GM19023 (cell line): Measurements from ENCODE around the gene RNGTT.
"Not testable (repeated sequence)": the region's sequence is repeated elsewhere in the genome, so short reads cannot be mapped to it uniquely, and the experiment has no call there.

ENCODE experiments used
- ATAC-seq: cut with Tn5 transposase; IDR thresholded peaks from one replicate; pipeline ENCODE4 v1.9.1; 2021; ENCODE audit warnings: mild to moderate bottlenecking, moderate library complexity; ENCODE audit not compliant: unreplicated experiment

RNGTT gene

GRCh38 chr6:88972504-88973423 lies 9.3 kb upstream of the RNGTT start:
- no peak for ATAC-seq

- ATAC-seq, result no peak
Measured at GRCh38 chr6:88970301-88970700, 6.9 kb upstream of the RNGTT start.

GRCh38 chr6:88969255-88969654 lies 5.8 kb upstream of the RNGTT start:
- ATAC-seq, result not testable (repeated sequence)

GRCh38 chr6:88967891-88968290 lies 4.5 kb upstream of the RNGTT start:
- no peak for ATAC-seq

- no peak for ATAC-seq
Measured at GRCh38 chr6:88965691-88966090, 2.3 kb upstream of the RNGTT start.

- no peak for ATAC-seq
Measured at GRCh38 chr6:88964509-88964908, 1.1 kb upstream of the RNGTT start.

- no peak for ATAC-seq
Measured at GRCh38 chr6:88958842-88959241, 4.6 kb downstream of the RNGTT start.

- no peak for ATAC-seq
Measured at GRCh38 chr6:88953550-88954386, 9.7 kb downstream of the RNGTT start.

- ATAC-seq, result no peak
Measured at GRCh38 chr6:88952065-88952704, 11.2 kb downstream of the RNGTT start.

- no peak for ATAC-seq
Measured at GRCh38 chr6:88945415-88946008, 17.9 kb downstream of the RNGTT start.

- ATAC-seq, result no peak
Measured at GRCh38 chr6:88933521-88933920, 29.9 kb downstream of the RNGTT start.

- not testable (repeated sequence) for ATAC-seq
Measured at GRCh38 chr6:88932019-88932418, 31.4 kb downstream of the RNGTT start.

- ATAC-seq, result no peak
Measured at GRCh38 chr6:88922775-88923548, 40.5 kb downstream of the RNGTT start.

GRCh38 chr6:88921734-88922133 lies 41.7 kb downstream of the RNGTT start:
- no peak for ATAC-seq

GRCh38 chr6:88920774-88921733 lies 42.4 kb downstream of the RNGTT start:
- no peak for ATAC-seq

- no peak for ATAC-seq
Measured at GRCh38 chr6:88920088-88920487, 43.3 kb downstream of the RNGTT start.

GRCh38 chr6:88919032-88919431 lies 44.4 kb downstream of the RNGTT start:
- no peak for ATAC-seq

GRCh38 chr6:88916615-88917208 lies 46.7 kb downstream of the RNGTT start:
- no peak for ATAC-seq
